ENCODE results near the gene MARCHF7.

Gene MARCHF7

DNA sequence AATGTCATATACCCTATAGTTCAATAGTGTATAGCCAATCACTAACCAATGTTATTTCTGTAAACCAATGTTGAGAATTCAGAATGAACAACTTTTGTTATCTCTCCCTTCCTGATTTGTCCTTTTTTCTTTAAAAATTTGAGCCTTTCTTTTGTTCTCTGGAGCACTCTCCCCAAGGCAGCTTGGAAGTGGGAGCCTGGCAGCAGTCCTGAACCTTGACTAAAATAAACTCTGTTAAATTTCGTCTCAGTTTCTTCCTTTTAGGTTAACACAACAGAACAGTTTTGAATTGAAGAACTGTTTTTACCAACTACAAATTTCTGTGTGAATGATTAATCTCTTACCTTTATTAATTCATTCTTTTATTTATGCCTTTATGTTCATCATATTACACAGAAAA, 49.8 kb downstream of the MARCHF7 start:
- no peak for DNase-seq (ENCODE audit: low read depth in 2 of 2)
